Endodermal cell (in vitro differentiated cells): ENCODE measurements around the gene RUNX1. TPM values are rescaled to one million over a fixed set of nuclear protein-coding genes. Genes with fewer than 3 reads are reported as not detected.

Experiments used
- DNase-seq: peaks from one replicate; pipeline ENCODE4 v3.0.0-alpha.2; 2017
- H3K27ac ChIP-seq: 2 replicates; pipeline ENCODE4 v1.5.1; 2013; ENCODE audit warnings: mild to moderate bottlenecking, low read depth, low read length, moderate library complexity
- H3K27me3 ChIP-seq: 2 replicates; pipeline ENCODE4 v1.6.1; 2013; ENCODE audit warnings: mild to moderate bottlenecking, low read length, moderate library complexity; ENCODE audit not compliant: insufficient read depth, control insufficient read depth, poor library complexity, severe bottlenecking
- H3K36me3 ChIP-seq: 2 replicates; pipeline ENCODE4 v1.7.0; 2013; ENCODE audit warnings: mild to moderate bottlenecking, low read length, moderate library complexity; ENCODE audit not compliant: control insufficient read depth, insufficient read depth
- H3K4me1 ChIP-seq: one replicate; pipeline ENCODE4 v1.7.0; 2013; ENCODE audit warnings: low read length; ENCODE audit not compliant: control insufficient read depth, insufficient read depth
- H3K4me3 ChIP-seq: 2 replicates; pipeline ENCODE4 v1.5.1; 2013; ENCODE audit warnings: mild to moderate bottlenecking, low read length, moderate library complexity
- H3K9ac ChIP-seq: 2 replicates; pipeline ENCODE4 v1.6.1; 2013; ENCODE audit warnings: mild to moderate bottlenecking, low read length, moderate library complexity; ENCODE audit not compliant: poor library complexity, severe bottlenecking; ENCODE audit errors: extremely low read depth
- H3K9me3 ChIP-seq: 2 replicates; pipeline ENCODE4 v1.6.1; 2013; ENCODE audit warnings: mild to moderate bottlenecking, low read length, moderate library complexity; ENCODE audit not compliant: control insufficient read depth
- H3K27ac Mint-ChIP-seq: 2 replicates; pipeline ENCODE4 v1.8.0; 2020; ENCODE audit warnings: mixed read lengths
- H3K27me3 Mint-ChIP-seq: 2 replicates; pipeline ENCODE4 v1.8.0; 2021; ENCODE audit warnings: mild to moderate bottlenecking, mixed read lengths; ENCODE audit not compliant: insufficient read depth
- H3K36me3 Mint-ChIP-seq: 2 replicates; pipeline ENCODE4 v1.8.0; 2020; ENCODE audit warnings: low read depth, mixed read lengths
- H3K4me1 Mint-ChIP-seq: 2 replicates; pipeline ENCODE4 v1.8.0; 2020; ENCODE audit warnings: mixed read lengths
- H3K4me3 Mint-ChIP-seq: 2 replicates; pipeline ENCODE4 v1.8.0; 2020; ENCODE audit warnings: mild to moderate bottlenecking, moderate library complexity, mixed read lengths
- H3K9me3 Mint-ChIP-seq: 2 replicates; pipeline ENCODE4 v1.8.0; 2020; ENCODE audit warnings: mild to moderate bottlenecking, mixed read lengths
- WGBS, 2 experiments: methylation state at CpG; one replicate each; pipeline versions ENCODE4 v1.1.5 to v1.1.7; 2013; ENCODE audit warnings: missing lambda C conversion rate in 2 of 2, mixed read lengths in 1 of 2; ENCODE audit not compliant: insufficient coverage in 1 of 2, insufficient read length in 1 of 2; 5-methylcytosine and 5-hydroxymethylcytosine counted together
- total RNA-seq, 2 donors: library from RNA; stranded (reverse); fragmentation: NEBNext Ultra II Directional in 1 of 2; extraction: Animal tissue kit (Norgen Biotek cat#: 25700) in 1 of 2; gene quantifications; 2 replicates in 1 of 2; 3 replicates in 1 of 2; pipeline ENCODE4 v1.2.1, GENCODE V29; 2021
- TF ChIP-seq, protein P1 (sequence below): fragments of 200-600 bp; sonication (generic); conservative IDR thresholded peaks from 2 replicates; pipeline ENCODE4 v1.5.0; 2021; ENCODE audit warnings: antibody characterized with exemption, mild to moderate bottlenecking

Gene RUNX1
- total RNA-seq, 2 donors from 2014 or later = 0.31 to 2.8 TPM

DNA sequence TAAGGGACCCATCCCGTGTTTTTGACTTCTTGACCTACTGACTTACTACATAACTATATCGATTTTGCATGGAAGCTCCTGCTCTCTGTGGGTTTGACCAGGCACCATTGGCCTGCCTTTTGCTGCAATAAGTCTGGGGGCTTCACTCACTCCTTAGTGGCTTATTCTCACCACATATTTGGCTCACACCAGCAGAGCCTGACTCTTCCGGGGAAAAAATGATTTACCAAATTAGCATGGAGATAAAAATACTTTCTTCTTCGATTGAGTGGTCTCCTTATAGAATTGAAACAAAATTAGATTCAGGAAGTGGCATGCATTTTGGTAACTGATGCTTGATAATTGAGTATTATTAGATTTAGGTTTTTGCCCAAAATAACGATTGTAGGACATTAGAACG is 129.7 kb downstream of the RUNX1 start:
- Histone ChIP-seq H3K27ac (no peak overlapping the region), H3K4me3 (no peak overlapping the region), H3K27me3 (no peaks in the 10 kb centered on the region), H3K4me1 (no peaks in the 10 kb centered on the region), H3K9ac (no peak overlapping the region), H3K9me3 (no peaks in the 10 kb centered on the region), H3K36me3 (no peaks in the 10 kb centered on the region)
- Mint-ChIP-seq H3K4me1 (peaks cover 20% of the 10 kb centered on the region), H3K4me3 (no peak overlapping the region), H3K9me3 (no peaks in the 10 kb centered on the region), H3K27me3 (no peaks in the 10 kb centered on the region), H3K36me3 (no peaks in the 10 kb centered on the region), H3K27ac (no peak overlapping the region)
- DNase-seq = no peak
- 61 to 77% methylated on average over 4 to 6 of the region's 6 CpGs for WGBS, 2 experiments
- TF ChIP-seq, protein P1, sequence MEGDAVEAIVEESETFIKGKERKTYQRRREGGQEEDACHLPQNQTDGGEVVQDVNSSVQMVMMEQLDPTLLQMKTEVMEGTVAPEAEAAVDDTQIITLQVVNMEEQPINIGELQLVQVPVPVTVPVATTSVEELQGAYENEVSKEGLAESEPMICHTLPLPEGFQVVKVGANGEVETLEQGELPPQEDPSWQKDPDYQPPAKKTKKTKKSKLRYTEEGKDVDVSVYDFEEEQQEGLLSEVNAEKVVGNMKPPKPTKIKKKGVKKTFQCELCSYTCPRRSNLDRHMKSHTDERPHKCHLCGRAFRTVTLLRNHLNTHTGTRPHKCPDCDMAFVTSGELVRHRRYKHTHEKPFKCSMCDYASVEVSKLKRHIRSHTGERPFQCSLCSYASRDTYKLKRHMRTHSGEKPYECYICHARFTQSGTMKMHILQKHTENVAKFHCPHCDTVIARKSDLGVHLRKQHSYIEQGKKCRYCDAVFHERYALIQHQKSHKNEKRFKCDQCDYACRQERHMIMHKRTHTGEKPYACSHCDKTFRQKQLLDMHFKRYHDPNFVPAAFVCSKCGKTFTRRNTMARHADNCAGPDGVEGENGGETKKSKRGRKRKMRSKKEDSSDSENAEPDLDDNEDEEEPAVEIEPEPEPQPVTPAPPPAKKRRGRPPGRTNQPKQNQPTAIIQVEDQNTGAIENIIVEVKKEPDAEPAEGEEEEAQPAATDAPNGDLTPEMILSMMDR = no peak

DNA sequence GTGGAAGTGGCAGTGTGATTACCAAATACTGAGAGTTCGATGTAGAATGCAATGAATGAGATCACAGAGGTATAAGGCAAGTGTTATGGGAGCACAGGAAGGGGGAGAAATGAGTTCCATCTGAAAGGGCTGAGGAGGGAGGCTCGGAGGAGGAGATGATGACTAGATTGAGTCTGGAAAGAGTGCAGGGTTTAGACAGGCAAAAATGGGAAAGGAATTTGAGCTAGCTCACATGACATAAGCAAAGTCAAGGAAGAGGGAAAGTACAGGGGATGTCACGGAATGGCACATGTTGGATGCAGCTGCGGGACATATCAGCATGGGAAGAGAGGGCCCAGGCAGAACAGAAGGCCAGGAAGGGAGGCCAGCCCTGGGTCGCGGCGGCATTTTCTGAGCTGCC is 132.7 kb downstream of the RUNX1 start:
- H3K4me1 Mint-ChIP-seq = peaks cover 26% of the 10 kb centered on the region
- 46 to 67% methylated on average over 4 to 7 of the region's 7 CpGs for WGBS, 2 experiments
- H3K27ac ChIP-seq = no peak overlapping the region
- H3K9me3 ChIP-seq = no peaks in the 10 kb centered on the region
- TF ChIP-seq, protein P1 = no peak
- H3K9me3 Mint-ChIP-seq = no peaks in the 10 kb centered on the region
- no peak overlapping the region for H3K4me3 ChIP-seq
- H3K36me3 Mint-ChIP-seq = no peaks in the 10 kb centered on the region
- H3K9ac ChIP-seq = no peak overlapping the region
- no peak for DNase-seq
- H3K27ac Mint-ChIP-seq = no peak overlapping the region
- no peaks in the 10 kb centered on the region for H3K4me1 ChIP-seq
- H3K27me3 ChIP-seq = no peaks in the 10 kb centered on the region
- H3K4me3 Mint-ChIP-seq = no peak overlapping the region
- no peaks in the 10 kb centered on the region for H3K36me3 ChIP-seq
- H3K27me3 Mint-ChIP-seq = peaks cover 1% of the 10 kb centered on the region

DNA sequence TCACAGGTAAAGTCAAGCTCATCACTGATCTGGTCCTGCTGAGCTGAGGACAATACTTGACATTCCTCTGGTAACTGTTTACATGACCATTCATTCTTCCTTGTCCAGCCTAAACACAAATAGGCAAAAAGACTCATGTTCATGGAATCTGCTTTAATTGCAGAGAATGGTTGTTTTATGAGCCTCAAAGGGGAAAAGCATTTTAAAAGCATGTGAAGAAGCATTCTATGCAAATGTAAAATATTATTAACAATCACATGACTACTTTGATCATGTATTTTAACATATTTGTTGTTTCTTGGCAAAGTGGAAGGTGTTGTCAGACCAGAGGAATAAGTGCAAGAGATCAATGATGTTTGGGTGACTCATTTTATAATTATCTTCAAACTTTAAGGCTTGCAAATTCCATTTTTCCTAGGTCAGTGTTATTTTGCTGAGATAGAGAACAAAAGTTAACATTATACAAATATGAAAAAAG is 133.7 kb downstream of the RUNX1 start:
- peaks cover 29% of the 10 kb centered on the region for H3K4me1 Mint-ChIP-seq
- Histone ChIP-seq H3K27ac (no peak overlapping the region), H3K4me3 (no peak overlapping the region), H3K9ac (no peak overlapping the region), H3K9me3 (no peaks in the 10 kb centered on the region), H3K4me1 (no peaks in the 10 kb centered on the region), H3K36me3 (no peaks in the 10 kb centered on the region), H3K27me3 (no peaks in the 10 kb centered on the region)
- H3K36me3 Mint-ChIP-seq = no peaks in the 10 kb centered on the region
- DNase-seq = no peak
- TF ChIP-seq, protein P1 = no peak
- no peaks in the 10 kb centered on the region for H3K9me3 Mint-ChIP-seq
- no peak overlapping the region for H3K27ac Mint-ChIP-seq
- no peak overlapping the region for H3K4me3 Mint-ChIP-seq
- peaks cover 1% of the 10 kb centered on the region for H3K27me3 Mint-ChIP-seq
